GM19455 (cell line): ENCODE results near the gene GET4.
A peak's percentile ranks its signal among the peaks of the same experiment; 100 is the strongest.
"Not testable (repeated sequence)": the region's sequence is repeated elsewhere in the genome, so short reads cannot be mapped to it uniquely, and the experiment has no call there.

Experiments
- ATAC-seq: cut with Tn5 transposase; IDR thresholded peaks from one replicate; pipeline ENCODE4 v1.9.1; 2021; ENCODE audit not compliant: unreplicated experiment

Gene GET4

DNA sequence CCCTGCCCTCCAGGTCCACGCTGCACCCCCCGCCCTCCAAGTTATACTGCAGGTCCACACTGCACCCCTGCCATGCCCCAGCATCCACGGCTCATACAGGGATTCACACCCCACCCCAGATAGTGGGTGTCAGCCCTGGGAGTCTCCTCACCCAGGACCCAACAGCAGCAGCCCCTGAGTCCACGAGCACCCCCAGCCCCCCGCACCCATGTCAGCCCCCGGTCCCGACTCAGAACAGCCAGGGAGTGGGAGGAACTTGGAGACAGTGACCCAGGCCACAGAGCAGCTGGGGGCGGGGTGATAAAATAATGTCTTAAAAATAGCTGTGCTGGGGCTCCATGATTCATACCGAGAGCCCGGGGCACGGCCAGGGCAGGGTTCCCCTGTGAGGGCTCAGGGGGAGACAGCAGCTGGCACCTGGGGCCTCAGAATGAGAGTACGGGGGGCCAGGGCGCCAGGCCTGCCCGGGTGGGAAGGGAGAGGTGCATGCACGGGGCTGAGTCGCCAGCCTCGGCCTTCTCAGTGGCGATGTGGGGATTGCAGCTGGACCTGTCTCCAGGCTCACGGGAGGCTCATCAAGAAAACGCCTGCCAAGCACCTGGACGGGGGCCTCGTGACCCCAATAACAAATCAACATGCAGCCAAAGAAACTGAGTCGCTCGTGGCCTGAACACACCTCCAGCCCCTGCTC, 48.3 kb downstream of the GET4 start:
- ATAC-seq: no peak

DNA sequence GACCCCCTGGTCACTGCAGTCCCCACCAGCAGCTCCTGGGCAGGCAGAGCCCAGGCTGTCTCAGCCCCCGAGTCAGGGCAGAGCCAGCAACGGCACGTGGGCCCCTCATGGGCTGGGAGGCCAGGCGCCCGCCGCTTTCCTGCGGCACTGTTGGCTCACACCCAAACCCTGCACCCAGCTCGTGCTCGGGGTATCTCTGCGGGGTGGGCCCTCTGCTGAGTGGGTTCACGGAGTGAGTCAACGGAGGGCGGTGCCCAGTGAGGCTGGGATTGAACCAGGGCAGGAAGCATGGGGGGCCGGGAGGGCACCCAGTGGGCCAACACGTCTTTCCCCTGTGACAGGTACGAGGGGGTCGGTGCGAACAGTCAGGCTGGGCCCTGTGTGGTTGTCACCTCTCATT, 49.2 kb downstream of the GET4 start:
- no peak for ATAC-seq

DNA sequence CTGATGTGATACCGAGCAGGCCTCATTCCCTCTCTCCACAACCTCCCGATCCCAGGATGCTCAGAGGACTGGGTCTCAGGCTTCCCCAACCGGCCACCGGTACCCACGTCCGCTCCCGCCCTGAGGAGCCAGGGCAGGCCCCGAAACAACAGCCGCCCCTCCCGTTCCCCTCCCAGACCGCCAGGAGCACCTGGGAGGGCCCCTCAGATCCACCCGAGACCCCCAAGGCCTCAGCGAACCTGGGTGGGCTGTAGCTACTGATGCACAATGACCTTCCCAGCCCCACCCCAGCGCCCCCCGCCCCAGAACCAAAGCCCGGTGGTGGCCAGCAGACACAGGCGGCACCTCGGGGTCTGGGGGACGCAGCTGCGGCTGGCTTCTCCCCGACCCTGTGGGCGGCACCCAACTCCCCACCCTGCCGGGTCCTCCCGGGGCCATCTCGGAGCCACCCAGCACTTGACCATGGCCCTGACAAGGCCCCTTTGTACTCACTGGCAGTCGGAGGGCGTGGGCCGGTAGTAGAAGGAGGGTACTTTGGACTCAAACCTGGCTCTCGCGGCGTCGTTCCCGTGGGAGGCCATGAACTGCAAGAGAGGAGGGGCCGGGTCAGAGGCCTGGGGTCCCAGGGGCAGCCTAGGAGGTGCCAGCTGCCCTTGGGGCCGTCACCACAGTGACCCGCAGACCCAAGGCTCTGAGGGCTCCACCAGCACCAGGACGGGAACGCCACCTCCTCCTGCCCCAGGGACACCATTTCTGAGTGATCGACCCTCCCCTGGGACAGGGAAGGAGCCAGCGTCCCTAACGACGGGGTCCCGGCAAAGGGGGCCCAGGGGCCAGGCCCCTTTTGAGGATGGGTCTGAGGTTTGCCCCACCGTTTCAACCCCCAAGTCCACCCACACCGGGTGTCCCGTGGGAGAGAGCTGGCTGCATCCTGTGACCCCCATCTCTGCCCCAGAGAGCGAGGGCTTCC, 50.0 kb downstream of the GET4 start:
- no peak for ATAC-seq

DNA sequence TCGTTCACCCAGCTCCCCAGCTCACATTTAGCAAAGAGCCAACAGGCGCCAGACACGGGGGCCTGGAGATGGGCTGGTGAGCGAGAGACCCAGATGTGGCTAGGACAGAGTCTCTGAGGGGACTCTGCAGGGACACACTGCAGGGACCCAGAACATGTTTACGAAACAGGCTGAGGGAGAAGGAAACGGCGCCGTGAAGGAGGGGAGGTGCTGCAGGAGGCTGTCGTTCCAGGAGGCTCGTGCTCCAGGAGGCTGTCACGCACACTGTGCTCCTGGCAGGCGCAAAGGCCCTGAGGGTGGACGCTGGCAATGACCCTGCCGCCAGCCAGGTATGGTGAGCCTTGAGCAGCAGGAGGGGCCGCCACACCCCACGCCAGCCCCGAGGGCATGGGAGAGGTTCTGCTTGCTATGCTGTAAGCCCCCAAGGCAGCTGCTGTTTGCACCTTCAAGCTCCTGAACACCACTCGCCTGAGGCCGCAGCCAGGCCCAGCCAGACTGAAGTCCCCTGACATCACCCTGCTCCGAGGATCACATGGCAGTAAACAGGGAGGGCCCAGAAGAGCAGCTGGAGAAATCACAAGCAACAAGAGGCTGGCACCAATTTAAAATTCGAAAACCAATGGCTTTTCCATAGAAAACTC, 50.8 kb downstream of the GET4 start:
- no peak for ATAC-seq

DNA sequence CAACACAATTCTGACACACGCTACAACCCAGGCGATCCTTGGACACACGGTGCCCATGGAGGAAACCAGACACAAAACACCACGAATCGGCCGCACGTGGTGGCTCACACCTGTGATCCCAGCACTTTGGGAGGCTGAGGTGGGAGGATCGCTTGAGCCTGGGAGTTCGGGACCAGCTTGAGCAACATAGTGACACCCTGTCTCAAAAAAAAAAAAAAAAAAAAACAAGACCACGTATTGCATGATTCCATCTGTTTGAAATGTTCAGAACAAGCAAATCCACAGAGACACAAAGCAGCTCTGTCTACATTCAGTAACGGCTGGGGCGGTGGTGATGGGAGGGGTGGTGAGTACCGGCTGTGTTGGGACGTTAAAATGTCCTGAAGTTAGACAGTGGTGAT, 53.0 kb downstream of the GET4 start:
- ATAC-seq: no peak

DNA sequence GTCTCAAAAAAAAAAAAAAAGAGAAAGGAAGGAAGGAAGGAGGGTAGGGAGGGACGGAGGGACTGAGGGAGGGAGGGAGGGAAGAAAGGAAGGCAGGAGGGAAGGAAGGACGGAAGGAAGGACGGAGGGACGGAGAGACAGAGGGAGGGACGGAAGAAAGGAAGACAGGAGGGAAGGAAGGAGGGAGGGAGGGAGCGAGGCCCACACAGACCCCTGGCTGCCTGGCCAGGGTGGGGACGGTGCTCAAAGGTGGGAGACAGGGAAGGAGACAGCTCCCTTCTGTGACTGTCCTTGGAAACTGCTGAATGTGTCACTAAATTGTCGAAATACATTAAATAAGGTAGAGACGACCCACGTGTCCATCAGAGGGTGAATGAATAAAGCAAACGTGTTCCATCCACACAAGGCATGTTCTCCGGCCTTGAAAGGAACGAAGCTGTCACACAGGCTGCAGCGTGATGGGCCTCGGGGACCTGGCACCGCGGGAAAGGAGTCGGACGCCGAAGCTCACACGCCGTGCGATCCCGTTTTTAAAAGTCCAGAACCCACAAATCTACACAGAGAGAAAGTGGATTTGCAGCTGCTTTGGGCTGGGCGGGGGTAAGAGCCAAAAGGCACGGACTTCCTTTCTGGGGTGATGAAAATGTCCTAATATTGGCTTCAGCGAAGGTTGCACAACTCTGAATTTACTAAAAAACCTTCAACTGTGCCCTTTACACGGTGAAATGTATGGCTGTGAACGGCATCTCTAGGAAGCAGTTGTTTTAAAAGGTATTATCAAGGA, 54.8 kb downstream of the GET4 start:
- no peak for ATAC-seq

DNA sequence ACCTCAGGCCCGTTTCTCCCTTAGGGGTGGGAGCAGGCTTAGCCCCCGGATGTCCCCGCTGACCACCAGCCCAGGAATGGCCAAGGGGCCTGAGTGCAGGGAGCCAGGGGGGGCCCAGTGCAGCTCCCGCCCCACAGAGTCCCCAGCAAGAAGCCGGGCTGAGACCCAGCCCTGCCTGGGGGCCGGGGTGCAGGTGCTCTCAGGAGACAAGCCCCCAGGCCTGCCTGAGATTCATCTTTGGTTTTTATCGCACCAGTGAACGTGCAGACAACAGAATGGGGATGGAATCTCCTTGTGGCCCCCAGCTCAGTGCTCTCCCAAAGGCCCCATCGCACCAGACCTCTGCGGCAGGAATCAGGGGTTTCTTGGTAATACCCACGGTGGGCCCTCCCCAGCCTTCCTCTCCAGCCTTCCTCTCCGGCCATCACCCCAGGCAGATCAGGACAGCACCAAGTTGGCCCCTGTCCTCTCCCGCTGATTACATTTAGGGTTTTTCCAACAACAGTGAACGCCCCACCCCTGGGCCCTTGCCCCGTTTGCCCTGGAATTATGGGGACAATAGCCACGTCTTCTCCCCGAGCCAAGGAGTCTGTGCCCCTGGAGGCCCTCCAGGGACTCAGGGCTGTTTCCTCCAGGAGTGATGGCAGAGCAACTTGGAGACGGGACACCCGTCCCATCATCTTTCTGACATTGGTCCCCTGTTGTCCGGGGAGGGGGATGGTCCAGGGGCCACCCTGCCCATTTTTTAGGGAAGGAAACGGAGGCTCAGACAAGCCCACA, 55.7 kb downstream of the GET4 start:
- no peak for ATAC-seq

GRCh38 chr7:932651-932975, 56.3 kb downstream of the GET4 start:
- ATAC-seq: no peak

DNA sequence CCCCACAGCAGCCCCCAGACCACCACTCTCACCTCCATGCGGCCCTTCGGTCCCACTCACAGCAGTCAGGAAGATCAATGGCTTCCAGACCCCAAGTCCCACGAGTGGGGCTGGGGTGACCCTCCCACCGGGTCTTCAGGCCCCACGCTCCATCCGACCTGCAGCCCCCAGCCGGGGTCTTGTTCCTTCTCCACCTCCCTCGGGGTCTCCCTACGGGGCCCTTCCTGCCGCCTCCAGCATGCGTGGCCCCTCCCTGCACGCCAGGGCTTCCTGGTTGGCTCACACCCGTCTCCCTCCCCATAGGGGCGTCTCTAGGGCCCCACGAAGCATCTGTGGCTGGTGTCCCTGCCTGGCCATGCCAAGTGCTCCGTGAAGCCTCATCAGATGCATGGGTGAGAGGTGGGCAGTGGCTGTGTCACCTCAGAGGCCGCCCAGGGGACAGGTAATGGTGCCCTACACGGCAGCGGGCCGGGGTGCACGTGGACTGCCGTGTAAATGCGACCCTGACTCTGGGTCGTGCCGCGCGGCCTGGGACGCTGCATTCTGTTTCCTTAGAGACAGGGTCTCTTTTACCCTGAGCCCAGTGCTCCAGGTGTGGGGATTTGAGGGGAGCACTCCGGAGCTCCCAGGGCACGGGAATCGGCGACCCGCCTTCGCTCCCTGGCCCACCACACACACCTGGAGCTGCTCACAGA, 58.3 kb downstream of the GET4 start:
- no peak for ATAC-seq

DNA sequence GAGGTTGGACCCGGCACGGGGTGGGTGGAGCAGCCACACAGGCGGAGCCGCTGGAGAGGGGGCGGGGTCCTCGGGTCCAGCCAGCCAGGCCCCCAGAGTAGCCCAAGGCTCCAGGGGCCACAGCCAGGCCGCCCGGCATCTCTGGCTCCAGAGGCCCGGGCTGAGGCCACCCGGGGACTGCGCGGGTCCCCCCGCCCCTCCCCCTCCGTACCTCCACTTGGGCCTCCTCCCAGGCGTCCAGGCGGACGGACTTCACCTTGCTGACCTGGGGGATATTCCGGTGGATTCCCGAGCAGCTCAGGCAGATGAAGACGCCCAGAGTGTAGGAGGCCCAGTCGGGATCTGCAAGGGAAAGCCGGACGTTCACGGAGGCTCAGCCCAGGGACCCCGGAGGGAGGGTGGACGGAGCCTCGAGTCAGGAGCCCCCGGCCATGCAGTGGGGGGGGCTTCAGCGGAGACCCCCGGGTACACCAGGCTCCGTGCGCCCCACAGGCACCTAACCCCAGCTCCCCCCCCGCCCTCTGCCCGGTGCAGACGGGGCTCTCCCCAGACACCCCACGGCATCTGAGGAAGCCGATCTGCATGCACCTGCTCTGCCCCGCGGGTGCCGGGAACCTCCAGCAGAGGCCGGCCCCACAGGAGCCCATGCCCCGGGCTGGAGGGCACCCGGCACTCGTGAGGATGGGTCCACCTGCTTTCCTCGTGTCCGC, 59.0 kb downstream of the GET4 start:
- ATAC-seq: no peak

- no peak for ATAC-seq
Measured at GRCh38 chr7:935874-936385, 59.6 kb downstream of the GET4 start.

DNA sequence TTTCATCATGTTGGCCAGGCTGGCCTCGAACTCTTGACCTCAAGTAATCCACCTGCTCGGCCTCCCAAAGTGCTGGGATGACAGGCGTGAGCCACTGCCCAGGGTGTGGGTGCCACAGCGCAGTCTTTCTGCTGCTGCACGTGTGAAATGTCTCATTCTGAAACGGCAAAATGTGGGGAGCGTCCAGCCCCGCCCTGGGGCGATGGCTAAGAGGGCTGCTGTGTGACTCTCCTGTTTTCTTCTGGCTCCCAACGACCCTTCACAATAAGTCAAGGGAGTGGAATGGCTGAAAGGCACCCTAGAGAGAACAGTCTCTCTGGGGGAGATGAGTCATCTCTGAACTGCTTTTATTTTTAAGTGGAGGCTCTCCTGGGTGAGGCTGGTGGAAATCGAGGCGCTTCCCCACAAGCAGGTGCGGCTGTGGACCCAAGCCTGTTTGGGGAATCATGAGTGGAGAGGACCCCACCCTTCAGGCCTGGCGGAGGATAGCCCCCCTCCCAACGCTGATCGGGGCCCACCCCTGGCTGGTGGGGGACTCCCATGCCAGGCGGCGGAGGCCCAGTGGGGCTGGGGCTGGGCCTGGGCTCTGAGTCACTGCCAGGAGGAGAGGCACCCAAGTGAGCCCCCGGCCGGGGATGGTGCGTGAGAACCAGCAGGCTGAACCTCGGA, 60.2 kb downstream of the GET4 start:
- ATAC-seq: peak; percentile 71

DNA sequence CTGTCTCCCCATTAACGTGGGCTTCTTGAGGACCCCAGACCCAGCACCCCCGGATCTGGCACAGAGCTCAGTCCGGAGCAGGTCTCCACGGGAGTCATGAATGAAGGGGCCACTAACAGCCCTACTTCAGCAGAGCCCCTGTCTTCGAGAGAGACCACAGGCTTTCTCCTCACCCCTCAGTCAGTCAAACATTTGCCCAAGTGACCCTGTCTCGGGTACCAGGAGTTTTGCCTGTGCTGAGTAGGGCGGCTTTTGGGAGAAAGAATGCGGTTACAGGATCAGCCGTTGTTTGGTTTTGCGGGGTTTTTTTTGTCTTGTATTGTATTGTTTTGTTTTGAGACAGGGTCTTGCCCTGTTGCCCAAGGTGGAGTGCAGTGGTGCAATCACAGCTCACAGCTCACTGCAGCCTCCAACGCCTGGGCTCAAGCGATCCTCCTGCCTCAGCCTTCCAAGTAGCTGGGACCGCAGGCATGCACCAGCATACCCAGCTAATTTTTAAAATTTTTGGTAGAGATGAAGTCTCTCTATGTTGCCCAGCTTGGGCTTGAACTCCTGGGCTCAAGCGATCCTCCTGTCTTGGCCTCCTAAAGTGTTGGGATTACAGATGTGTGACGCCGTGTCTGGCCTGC, 61.6 kb downstream of the GET4 start:
- no peak for ATAC-seq

- ATAC-seq: no peak
Measured at GRCh38 chr7:938546-939185, 62.3 kb downstream of the GET4 start.

- no peak for ATAC-seq
Measured at GRCh38 chr7:939843-940242, 63.5 kb downstream of the GET4 start.

DNA sequence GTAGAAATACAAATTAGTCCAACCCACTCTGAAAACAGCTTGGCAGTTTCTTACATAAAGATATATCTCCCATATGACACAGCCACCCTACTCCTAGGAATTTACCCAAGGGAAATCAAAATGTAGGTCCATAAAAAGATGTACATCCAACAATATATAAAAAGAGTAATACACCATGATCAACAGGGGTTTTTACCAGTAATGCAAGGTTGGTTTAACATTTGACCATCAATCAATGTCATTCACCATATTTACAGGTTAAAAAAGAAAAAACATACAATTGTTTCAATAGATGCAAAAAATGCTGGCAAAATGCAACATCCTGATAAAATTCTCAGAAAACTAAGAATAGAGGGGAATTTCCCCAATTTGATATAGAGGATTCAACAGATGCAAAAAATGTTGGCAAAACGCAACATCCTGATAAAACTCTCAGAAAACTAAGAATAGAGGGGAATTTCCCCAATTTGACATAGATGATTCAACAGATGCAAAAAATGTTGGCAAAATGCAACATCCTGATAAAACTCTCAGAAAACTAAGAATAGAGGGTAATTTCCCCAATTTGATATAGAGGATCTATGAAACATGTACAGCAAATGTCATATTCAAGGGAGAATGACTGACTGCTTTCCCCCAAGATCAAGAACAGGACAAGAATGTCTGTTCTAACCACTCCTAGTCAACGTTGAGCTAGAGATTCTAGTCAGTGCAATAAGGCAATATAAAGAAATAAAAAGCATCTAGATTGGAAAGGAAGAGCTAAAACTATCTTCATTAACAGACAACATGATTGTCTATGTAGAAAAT, 64.5 kb downstream of the GET4 start:
- no peak for ATAC-seq

- ATAC-seq: not testable (repeated sequence)
Measured at GRCh38 chr7:943793-944192, 67.4 kb downstream of the GET4 start.
